HG03196 (cell line): ENCODE measurements around the gene NCAPD2.
"Not testable (repeated sequence)": the region's sequence is repeated elsewhere in the genome, so short reads cannot be mapped to it uniquely, and the experiment has no call there.

Experiments
- ATAC-seq: cut with Tn5 transposase; IDR thresholded peaks from one replicate; pipeline ENCODE4 v1.9.1; 2021; ENCODE audit not compliant: unreplicated experiment

The NCAPD2 gene

DNA sequence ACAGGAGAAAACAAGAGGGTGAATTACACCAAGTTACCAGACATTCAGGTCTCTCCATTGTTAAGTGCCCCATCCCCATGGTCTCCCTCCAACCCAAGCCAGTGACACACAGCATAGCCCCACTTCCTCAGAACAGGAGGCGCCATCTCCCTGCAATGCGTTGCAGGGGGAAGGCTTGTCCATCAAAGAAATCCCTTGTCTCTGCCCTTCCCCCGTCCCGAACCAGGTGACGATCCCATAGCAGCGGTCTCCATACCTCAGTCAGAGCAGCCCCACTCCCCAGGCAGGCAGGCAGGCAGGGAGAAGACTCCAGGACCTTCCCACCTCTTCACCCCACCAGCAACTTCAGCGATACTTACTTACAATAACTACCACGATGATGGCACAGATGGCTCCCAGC, 29.4 kb upstream of the NCAPD2 start:
- ATAC-seq, result no peak

DNA sequence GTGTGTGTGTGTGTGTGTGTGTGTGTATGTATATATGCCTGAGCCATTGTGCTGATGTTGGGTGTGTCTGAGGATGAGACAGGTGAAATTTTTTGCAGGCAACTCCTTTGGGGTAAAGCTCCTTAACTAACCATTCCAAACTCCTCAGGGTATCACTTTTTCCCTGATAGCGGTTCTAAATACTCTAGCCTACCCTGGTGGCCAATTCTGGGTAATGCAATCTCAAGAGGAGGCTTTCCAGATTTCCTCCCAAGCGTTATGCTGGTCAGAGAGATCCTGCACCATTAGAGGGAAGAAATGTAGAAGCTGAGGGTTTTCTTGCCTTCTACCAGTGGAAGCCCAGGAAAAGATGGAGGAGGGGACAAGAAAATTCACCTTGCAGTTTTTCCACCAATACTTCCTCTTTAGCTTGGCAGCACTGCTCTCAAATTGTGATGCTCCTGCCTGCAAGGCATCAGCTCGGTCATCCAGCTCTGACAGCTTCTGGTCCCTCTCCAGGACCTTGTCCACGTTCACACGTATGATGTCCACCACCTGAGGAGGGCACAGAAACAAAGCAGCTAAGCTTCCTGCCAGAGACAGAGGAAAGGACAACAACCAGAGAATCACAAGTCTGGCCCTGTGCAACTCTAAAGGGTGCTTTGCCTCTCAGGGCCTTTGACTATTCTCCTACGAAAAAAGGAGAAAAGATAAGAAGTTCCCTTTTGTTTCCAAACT, 28.3 kb upstream of the NCAPD2 start:
- no peak for ATAC-seq

GRCh38 chr12:6466184-6466573, 27.7 kb upstream of the NCAPD2 start:
- no peak for ATAC-seq

GRCh38 chr12:6466751-6467150, 27.2 kb upstream of the NCAPD2 start:
- ATAC-seq, result not testable (repeated sequence)

GRCh38 chr12:6467571-6468282, 26.2 kb upstream of the NCAPD2 start:
- ATAC-seq, result not testable (repeated sequence)

DNA sequence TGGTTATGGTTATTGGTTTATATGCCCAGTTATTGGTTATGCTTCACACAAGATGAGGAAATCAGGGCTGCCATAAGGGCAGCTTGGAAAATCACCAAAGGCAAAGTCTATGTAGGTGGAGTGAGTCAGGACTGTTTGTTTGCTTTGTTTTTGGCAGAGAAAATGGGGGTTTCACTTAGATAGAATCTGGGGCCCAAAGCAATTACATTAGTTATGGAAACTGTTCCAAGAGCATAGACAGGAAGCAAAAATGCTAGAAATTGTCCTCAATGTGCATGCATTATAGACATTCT, 25.7 kb upstream of the NCAPD2 start:
- no peak for ATAC-seq

DNA sequence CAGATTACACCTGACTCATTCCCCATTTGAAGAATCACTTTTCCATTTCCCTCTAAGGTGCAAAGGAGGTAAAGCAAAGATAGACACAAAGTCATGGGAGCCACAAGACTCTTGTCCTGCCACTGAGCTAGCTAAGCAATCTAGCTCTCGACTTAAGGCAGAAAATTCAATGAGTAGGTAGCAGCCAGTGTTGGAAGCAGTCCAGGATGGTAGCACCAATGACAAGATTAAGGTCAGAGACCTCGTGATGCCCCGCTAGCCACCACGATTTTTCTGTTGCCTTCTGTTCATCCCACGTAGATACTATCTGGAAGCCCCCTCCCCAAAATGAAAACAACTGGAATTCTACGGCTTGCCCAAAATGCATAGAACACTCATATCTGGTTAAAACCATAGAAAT, 24.8 kb upstream of the NCAPD2 start:
- no peak for ATAC-seq

DNA sequence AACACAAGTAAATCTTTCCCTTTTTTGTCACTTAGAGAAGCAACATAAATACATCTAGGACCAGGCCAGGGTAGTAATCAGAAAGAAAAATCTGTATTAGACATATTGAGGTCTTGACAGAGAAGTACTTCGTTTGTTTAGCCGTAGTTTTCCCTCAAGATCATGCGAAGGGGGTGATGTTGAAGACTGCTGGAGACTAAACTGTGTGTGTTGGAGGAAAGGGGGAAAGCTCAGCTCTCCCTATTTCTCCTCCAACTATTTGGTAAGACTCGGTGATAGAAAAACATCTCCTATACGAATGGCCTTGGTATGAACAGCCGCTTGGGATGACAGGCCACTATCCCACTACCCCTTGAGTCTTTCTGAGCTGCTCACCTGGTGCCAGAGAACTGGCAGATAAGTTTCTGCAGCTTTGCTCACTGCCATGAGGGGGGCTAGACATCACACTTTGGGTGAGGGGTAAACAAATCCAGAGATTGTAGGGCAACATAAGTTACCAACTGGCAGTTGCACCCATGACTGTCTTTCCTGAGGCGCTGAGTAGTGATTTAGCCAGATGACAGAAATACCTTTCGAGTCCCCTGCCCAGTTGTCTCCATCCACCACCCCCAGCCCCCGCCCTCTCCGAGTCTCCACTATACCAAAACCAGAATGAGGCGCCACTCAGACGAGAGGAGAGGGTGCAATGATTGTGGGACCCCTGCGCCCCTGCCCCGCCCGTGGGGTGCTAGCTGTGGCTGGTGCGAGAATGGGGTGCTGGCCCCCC, 24.1 kb upstream of the NCAPD2 start:
- no peak for ATAC-seq

DNA sequence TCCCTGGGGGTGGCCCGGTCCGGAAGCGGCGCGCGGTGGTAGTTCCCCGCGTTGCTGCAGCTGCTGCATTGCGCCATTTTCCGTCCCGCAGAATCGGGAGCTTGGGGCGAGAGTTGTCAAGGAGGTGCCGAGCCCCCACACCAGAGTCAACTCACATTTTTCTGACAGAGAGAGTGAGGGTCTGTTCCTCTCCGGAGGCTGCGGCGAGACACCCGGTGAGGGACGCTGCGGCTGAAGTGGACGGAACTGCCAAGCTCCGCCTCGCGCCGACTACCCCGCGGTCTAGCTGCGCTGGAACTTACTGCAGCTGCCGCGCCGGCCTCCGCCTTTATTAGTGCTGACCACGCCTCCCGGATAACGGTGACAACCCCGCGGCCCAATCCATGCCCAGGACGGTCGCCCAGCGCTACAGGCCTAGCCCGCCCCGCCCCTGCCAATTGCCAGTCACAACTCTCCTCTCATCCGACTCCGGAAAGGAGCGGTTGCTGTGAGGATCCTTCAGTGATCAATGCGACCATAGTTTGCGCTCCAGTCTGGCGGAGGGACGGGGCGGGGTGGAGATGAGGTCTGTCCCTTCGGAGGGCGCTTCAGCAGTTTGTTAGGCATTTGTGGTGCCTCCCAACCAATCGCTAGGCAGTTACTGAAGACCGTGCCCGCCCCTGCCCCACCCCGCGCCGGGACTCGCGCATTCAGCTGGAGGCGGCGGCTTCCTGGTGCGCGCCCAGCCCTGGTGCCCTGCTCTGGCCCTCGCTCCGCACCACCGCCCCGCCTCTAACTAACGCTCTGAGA, 23.3 kb upstream of the NCAPD2 start, which contains the start of gene VAMP1:
TSS of gene VAMP1 (minus strand) at position 303 of the 789 bp plus-strand sequence. CDS start at position 157, 146 bp downstream.
- ATAC-seq, result peak; percentile 86

DNA sequence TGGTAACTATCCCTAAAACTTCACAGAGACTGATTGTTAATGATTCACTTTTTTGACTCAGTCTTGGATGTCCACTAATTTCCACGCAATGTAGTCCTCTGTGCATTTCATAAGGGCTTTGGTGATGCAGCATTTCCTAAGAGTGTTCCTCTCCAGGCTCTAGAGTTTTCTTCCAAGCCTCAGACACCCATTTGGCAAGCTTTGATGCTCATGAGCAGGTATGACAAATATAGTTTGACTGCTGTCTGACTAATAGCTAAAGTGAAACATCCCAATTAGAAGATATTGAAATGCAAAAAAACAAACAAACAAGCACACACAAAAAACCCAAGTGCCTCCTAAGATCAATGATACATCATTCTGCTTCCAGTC, 21.9 kb upstream of the NCAPD2 start:
- ATAC-seq, result no peak

GRCh38 chr12:6472491-6472890, 21.4 kb upstream of the NCAPD2 start:
- ATAC-seq, result no peak

GRCh38 chr12:6475233-6475975, 18.5 kb upstream of the NCAPD2 start:
- not testable (repeated sequence) for ATAC-seq

- no peak for ATAC-seq
These were observed 17.4 kb upstream of the NCAPD2 start for GRCh38 chr12:6476489-6476888.

DNA sequence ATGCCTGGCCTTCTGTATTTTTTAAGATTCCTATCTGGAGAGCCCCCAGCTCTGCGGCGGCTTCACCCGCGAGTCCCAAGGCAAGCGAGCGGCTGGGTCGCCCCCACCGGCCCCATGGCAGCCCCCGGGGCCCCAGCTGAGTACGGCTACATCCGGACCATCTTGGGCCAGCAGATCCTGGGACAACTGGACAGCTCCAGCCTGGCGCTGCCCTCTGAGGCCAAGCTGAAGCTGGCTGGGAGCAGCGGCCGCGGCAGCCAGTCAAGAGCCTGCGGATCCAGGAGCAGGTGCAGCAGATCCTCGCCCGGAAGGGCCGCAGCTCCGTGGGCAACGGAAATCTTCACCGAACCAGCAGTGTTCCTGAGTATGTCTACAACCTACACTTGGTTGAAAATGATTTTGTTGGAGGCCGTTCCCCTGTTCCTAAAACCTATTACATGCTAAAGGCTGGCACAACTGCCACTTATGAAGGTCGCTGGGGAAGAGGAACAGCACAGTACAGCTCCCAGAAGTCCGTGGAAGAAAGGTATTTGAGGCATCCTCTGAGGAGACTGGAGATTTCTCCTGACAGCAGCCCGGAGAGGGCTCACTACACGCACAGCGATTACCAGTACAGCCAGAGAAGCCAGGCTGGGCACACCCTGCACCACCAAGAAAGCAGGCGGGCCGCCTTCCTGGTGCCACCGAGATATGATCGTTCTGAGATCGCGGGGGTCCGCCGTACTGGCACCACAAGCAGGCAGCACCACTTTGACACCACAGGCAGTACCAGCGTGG, 16.1 kb upstream of the NCAPD2 start:
- not testable (repeated sequence) for ATAC-seq

DNA sequence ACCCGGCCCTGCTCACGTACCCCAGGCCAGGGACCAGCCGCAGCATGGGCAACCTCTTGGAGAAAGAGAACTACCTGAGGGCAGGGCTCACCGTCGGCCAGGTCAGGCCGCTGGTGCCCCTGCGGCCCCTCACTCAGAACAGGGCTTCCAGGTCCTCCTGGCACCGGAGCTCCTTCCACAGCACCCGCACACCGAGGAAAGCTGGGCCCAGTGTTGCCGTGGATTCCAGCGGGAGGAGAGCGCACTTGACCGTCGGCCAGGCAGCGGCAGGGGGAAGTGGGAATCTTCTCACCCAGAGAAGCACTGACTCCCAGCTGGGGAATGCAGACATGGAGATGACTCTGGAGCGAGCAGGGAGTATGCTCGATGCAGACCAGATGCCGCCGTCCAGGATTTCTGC, 15.5 kb upstream of the NCAPD2 start:
- no peak for ATAC-seq

DNA sequence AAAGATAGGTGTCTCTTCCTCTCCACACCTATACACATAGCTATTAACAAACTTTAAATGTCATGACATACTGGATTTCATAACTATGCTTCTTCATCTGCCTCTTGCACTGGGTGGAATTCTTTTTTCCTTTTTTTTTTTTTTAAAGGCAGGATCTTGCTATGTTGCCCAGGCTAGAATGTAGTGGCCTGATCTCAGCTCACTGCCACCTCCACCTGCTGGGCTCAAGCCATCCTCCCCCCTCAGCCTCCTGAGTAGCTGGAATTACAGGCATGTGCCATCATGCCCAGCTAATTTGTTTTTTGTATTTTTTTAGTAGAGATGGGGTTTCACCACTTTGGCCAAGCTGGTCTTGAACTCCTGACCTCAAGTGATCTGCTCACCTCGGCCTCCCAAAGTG, 5.7 kb upstream of the NCAPD2 start:
- ATAC-seq, result no peak

- no peak for ATAC-seq
These were observed 4.5 kb upstream of the NCAPD2 start for GRCh38 chr12:6489449-6489848.

GRCh38 chr12:6490673-6491072, 3.2 kb upstream of the NCAPD2 start:
- ATAC-seq, result not testable (repeated sequence)

GRCh38 chr12:6492838-6493496, 935 bp upstream of the NCAPD2 start, which contains the start of gene MRPL51:
Gene MRPL51 (minus strand): TSS chr12:6493262. CDS start chr12:6493136, 126 bp downstream.
- ATAC-seq, result peak; percentile 55
